ENCODE data around the gene LARP7. TPM values are rescaled to one million over a fixed set of nuclear protein-coding genes. Genes with fewer than 3 reads are reported as not detected.

The LARP7 gene
- 10 to 100 TPM; 59.1 to 74.2 (median 65.4) TPM for total RNA-seq

DNA sequence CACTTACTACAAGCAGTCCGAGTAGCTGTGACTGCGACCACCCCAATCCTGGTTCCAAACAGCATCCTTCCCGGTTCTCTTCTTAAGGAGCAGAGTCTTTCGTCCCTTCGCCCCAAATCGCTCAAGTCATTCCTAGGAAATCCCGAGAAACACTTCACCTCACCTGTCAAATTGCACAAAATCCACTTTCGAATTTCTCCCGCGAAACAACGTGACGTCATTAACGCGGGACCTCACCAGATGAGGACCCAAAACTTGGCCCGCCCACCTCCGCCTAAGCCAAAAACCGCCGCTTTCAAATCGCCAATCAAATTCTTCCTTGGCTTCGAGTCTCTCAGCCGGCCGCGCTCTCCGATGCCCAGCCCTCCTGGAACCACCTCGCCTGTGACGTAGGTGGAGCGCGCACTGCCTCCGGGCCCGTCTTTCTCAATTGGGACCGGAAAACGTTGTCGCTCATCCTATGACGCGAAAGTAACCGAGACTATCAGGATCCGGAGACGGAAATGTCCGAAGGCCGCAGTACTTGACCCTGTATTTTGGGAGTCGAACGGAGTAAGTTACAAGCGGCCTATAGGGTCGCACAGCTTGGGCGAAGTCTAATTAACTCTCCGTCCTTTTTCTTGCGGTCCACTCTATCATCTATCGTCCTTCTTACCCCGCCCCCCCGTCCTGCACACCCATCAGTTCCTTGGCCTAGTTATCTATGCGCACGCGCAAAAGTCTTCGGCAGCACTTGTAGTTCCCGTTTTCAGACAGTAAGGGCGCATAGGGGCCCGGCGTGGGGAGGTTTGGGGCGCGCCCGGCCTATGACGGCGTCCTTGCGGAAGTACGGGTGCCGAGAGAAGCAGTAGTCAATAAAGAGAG, at the start of gene LARP7, which contains the start of gene ZGRF1:
TSS of gene LARP7 (plus strand) at position 456 of the 864 bp plus-strand sequence. CDS start 7,527 bp downstream, outside the sequence.
TSS of gene ZGRF1 (minus strand) at position 222 of the 864 bp plus-strand sequence. CDS start 3,733 bp downstream, outside the sequence.
- peaks cover 10 to 52% (median 14%) of the 10 kb centered on the region in 3 donors for H3K4me1 ChIP-seq
- TF ChIP-seq POLR2AphosphoS5 (IDR thresholded peaks at IDR 0.05) (peak; percentile 85), EP300 (IDR thresholded peaks at IDR 0.05) (no peak), POLR2A (IDR thresholded peaks at IDR 0.05) (peak in 1 of 2 donors; percentile 27)
- TF ChIP-seq, protein P1, sequence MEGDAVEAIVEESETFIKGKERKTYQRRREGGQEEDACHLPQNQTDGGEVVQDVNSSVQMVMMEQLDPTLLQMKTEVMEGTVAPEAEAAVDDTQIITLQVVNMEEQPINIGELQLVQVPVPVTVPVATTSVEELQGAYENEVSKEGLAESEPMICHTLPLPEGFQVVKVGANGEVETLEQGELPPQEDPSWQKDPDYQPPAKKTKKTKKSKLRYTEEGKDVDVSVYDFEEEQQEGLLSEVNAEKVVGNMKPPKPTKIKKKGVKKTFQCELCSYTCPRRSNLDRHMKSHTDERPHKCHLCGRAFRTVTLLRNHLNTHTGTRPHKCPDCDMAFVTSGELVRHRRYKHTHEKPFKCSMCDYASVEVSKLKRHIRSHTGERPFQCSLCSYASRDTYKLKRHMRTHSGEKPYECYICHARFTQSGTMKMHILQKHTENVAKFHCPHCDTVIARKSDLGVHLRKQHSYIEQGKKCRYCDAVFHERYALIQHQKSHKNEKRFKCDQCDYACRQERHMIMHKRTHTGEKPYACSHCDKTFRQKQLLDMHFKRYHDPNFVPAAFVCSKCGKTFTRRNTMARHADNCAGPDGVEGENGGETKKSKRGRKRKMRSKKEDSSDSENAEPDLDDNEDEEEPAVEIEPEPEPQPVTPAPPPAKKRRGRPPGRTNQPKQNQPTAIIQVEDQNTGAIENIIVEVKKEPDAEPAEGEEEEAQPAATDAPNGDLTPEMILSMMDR (IDR thresholded peaks at IDR 0.05) = peak; percentile 83 to 99 (median 94)
- ATAC-seq = peak; percentile 98
- peak within 1 kb of the TSS; percentile 58 to 96 for H3K4me3 ChIP-seq
- 0% methylated on average over 4 to 23 of the region's 66 CpGs for WGBS, 2 donors (ENCODE audit: low coverage in 1 of 2)
- H3K9me3 ChIP-seq = no peaks in the 10 kb centered on the region
- H3K27ac ChIP-seq = peak within 1 kb of the TSS; percentile 83 to 95 (median 92)
- H3K36me3 ChIP-seq = no peaks in the 10 kb centered on the region
- H3K27me3 ChIP-seq = no peaks in the 10 kb centered on the region

DNA sequence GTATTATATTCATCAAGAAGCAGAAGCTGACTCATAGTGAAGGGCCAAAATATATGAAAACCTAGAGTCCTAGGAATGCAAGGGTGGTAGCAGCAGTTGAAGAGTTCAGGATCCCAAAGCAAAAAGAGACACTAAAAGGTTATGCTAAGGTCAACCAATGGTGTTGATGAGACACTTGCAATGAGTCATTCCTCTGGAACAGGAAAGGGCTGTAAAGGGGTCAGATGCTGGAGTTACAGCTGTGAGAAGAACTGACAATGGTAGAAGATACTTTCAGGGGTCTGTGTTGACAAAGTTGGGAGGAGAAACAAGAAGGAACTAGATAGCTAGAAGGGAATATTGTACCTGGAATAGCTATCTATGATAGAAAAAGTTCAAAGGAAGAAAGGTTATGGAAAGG, 47.7 kb upstream of the LARP7 start:
- ATAC-seq = no peak
- Histone ChIP-seq H3K27ac (no peak overlapping the region), H3K4me1 (no peaks in the 10 kb centered on the region), H3K4me3 (no peak overlapping the region), H3K27me3 (no peaks in the 10 kb centered on the region), H3K36me3 (peaks cover 0 to 10% of the 10 kb centered on the region in 2 donors), H3K9me3 (peaks cover 0 to 9% (median 0%) of the 10 kb centered on the region in 3 donors)
- TF ChIP-seq POLR2AphosphoS5 (IDR thresholded peaks at IDR 0.05) (no peak), POLR2A (IDR thresholded peaks at IDR 0.05) (no peak), EP300 (IDR thresholded peaks at IDR 0.05) (no peak)
- TF ChIP-seq, protein P1 (IDR thresholded peaks at IDR 0.05) = no peak

- Histone ChIP-seq H3K36me3 (peaks cover 0 to 6% of the 10 kb centered on the region in 2 donors), H3K9me3 (peaks cover 0 to 9% (median 0%) of the 10 kb centered on the region in 3 donors), H3K27ac (no peak overlapping the region), H3K4me1 (no peaks in the 10 kb centered on the region), H3K27me3 (no peaks in the 10 kb centered on the region), H3K4me3 (no peak overlapping the region)
- no peak for TF ChIP-seq POLR2A (IDR thresholded peaks at IDR 0.05)
- no peak for TF ChIP-seq EP300 (IDR thresholded peaks at IDR 0.05)
- no peak for TF ChIP-seq POLR2AphosphoS5 (IDR thresholded peaks at IDR 0.05)
- TF ChIP-seq, protein P1 (IDR thresholded peaks at IDR 0.05) = no peak
- ATAC-seq = no peak
- WGBS, 2 donors (ENCODE audit: low coverage in 1 of 2) = 40 to 50% methylated on average over 1 of the region's 1 CpG
These were observed 45.4 kb upstream of the LARP7 start for GRCh38 chr4:112591593-112591992.

DNA sequence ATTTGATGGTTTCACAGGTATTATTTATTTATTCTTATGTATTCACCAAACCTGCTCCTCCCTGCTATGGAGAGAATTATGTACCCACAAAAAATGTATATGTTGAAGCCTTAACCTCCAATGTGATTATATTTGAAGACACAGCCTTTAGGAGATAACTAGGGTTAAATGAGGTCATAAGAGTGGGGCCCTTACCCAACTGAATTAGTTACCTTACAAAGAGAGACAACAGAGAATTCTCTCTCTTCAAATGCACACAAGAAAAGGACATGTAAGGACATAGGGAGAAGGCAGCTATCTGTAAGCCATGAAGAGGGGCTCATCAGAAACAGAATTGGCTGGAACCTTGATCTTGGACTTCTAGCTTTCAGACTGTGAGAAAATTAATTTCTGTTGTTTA, 44.2 kb upstream of the LARP7 start:
- TF ChIP-seq POLR2AphosphoS5 (IDR thresholded peaks at IDR 0.05) = no peak
- Histone ChIP-seq H3K4me1 (no peaks in the 10 kb centered on the region), H3K4me3 (no peak overlapping the region), H3K27ac (no peak overlapping the region), H3K9me3 (peaks cover 0 to 9% (median 0%) of the 10 kb centered on the region in 3 donors), H3K36me3 (no peaks in the 10 kb centered on the region), H3K27me3 (no peaks in the 10 kb centered on the region)
- no peak for ATAC-seq

GRCh38 chr4:112593438-112594133, 43.4 kb upstream of the LARP7 start:
- Histone ChIP-seq H3K36me3 (no peaks in the 10 kb centered on the region), H3K27ac (no peak overlapping the region), H3K27me3 (no peaks in the 10 kb centered on the region), H3K4me3 (no peak overlapping the region), H3K9me3 (peaks cover 0 to 9% (median 0%) of the 10 kb centered on the region in 3 donors), H3K4me1 (no peaks in the 10 kb centered on the region)
- ATAC-seq = no peak
- WGBS, 2 donors (ENCODE audit: low coverage in 1 of 2) = 98 to 100% methylated on average over 3 to 4 of the region's 5 CpGs
- TF ChIP-seq POLR2A (IDR thresholded peaks at IDR 0.05) (no peak), POLR2AphosphoS5 (IDR thresholded peaks at IDR 0.05) (no peak), EP300 (IDR thresholded peaks at IDR 0.05) (no peak)
- TF ChIP-seq, protein P1 (IDR thresholded peaks at IDR 0.05) = no peak
